MM.1S (cell line): ENCODE results near the gene TNIP3.
A peak's percentile ranks its signal among the peaks of the same experiment; 100 is the strongest.

ENCODE experiments used
- DNase-seq: peaks from one replicate; pipeline ENCODE4 v3.0.0-alpha.2; 2015
- H2AFZ ChIP-seq: fragments of 300-600 bp; sonication (generic); 2 replicates; pipeline ENCODE4 v1.6.0; 2016; ENCODE audit warnings: antibody characterized with exemption, low read length
- H3F3A ChIP-seq: fragments of 300-600 bp; sonication (generic); 2 replicates; pipeline ENCODE4 v1.6.1; 2016; ENCODE audit warnings: mild to moderate bottlenecking, antibody characterized with exemption, low read length, moderate library complexity, mixed read lengths; ENCODE audit not compliant: insufficient read depth
- H3K27ac ChIP-seq: fragments of 300-600 bp; sonication (generic); 2 replicates; pipeline ENCODE4 v1.5.1; 2016; ENCODE audit warnings: mild to moderate bottlenecking, low read length
- H3K27me3 ChIP-seq: fragments of 300-600 bp; sonication (generic); replicated peaks from 2 replicates; pipeline ENCODE4 v1.6.0; 2016; ENCODE audit warnings: low read length; ENCODE audit not compliant: insufficient read depth
- H3K36me3 ChIP-seq: fragments of 300-600 bp; sonication (generic); replicated peaks from 2 replicates; pipeline ENCODE4 v1.6.1; 2016; ENCODE audit warnings: mild to moderate bottlenecking, low read length, mixed read lengths; ENCODE audit not compliant: insufficient read depth
- H3K4me1 ChIP-seq: fragments of 300-600 bp; sonication (generic); 2 replicates; pipeline ENCODE4 v1.6.1; 2016; ENCODE audit warnings: low read length, mixed read lengths
- H3K4me2 ChIP-seq: fragments of 300-600 bp; sonication (generic); 2 replicates; pipeline ENCODE4 v1.6.0; 2016; ENCODE audit warnings: low read depth, low read length
- H3K4me3 ChIP-seq: fragments of 300-600 bp; sonication (generic); 2 replicates; pipeline ENCODE4 v1.5.1; 2016; ENCODE audit warnings: low read length, mixed read lengths
- H3K79me2 ChIP-seq: fragments of 300-600 bp; sonication (generic); 2 replicates; pipeline ENCODE4 v1.6.1; 2016; ENCODE audit warnings: mixed run types, low read length, mixed read lengths
- H3K9ac ChIP-seq: fragments of 300-600 bp; sonication (generic); 2 replicates; pipeline ENCODE4 v1.6.1; 2016; ENCODE audit warnings: low read length, mixed read lengths
- H3K9me2 ChIP-seq: fragments of 300-600 bp; sonication (generic); replicated peaks from 2 replicates; pipeline ENCODE4 v1.6.1; 2016; ENCODE audit warnings: mild to moderate bottlenecking, low read length, mixed read lengths; ENCODE audit not compliant: insufficient read depth
- H3K9me3 ChIP-seq: fragments of 300-600 bp; sonication (generic); replicated peaks from 2 replicates; pipeline ENCODE4 v1.6.1; 2016; ENCODE audit warnings: mild to moderate bottlenecking, low read length, mixed read lengths; ENCODE audit not compliant: insufficient read depth
- H4K20me1 ChIP-seq: fragments of 300-600 bp; sonication (generic); 2 replicates; pipeline ENCODE4 v1.6.1; 2016; ENCODE audit warnings: mild to moderate bottlenecking, low read length, moderate library complexity, mixed read lengths; ENCODE audit not compliant: insufficient read depth
- CTCF ChIP-seq: fragments of 300-600 bp; sonication (generic); IDR thresholded peaks from 2 replicates; pipeline ENCODE4 v1.5.1; 2016; ENCODE audit warnings: antibody characterized with exemption, low read length, mixed read lengths
- EZH2 ChIP-seq: fragments of 300-600 bp; sonication (generic); optimal IDR thresholded peaks from 2 replicates; pipeline ENCODE3; 2017; ENCODE audit warnings: low read depth, mild to moderate bottlenecking, antibody characterized with exemption, low read length, mixed read lengths
- EZH2phosphoT487 ChIP-seq: fragments of 300-600 bp; sonication (generic); IDR thresholded peaks from 2 replicates; pipeline ENCODE4 v1.6.1; 2018; ENCODE audit warnings: antibody characterized with exemption, low read length

Gene TNIP3

GRCh38 chr4:121108557-121108956 is 55.6 kb downstream of the TNIP3 start:
- TF ChIP-seq CTCF (no peak), EZH2phosphoT487 (no peak), EZH2 (no peak)
- Histone ChIP-seq H3K9ac (no peak overlapping the region), H3K4me3 (no peak overlapping the region), H2AFZ (no peak overlapping the region), H3K79me2 (no peaks in the 10 kb centered on the region), H3K4me1 (peaks cover 12% of the 10 kb centered on the region), H4K20me1 (no peaks in the 10 kb centered on the region), H3K4me2 (no peak overlapping the region), H3K9me2 (no peaks in the 10 kb centered on the region), H3F3A (peaks cover 5% of the 10 kb centered on the region), H3K27me3 (no peaks in the 10 kb centered on the region), H3K9me3 (no peaks in the 10 kb centered on the region), H3K27ac (no peak overlapping the region), H3K36me3 (no peaks in the 10 kb centered on the region)
- DNase-seq, result no peak

- Histone ChIP-seq H3K9me2 (no peaks in the 10 kb centered on the region), H3K36me3 (no peaks in the 10 kb centered on the region), H3F3A (no peaks in the 10 kb centered on the region), H4K20me1 (no peaks in the 10 kb centered on the region), H3K4me1 (0 out of 2 replicates have a peak, but pooled peaks cover 2% of the 10 kb centered on the region), H3K9me3 (no peaks in the 10 kb centered on the region), H3K4me3 (no peak overlapping the region), H3K27me3 (no peaks in the 10 kb centered on the region), H3K9ac (no peak overlapping the region), H2AFZ (no peak overlapping the region), H3K4me2 (no peak overlapping the region), H3K27ac (no peak overlapping the region), H3K79me2 (no peaks in the 10 kb centered on the region)
- TF ChIP-seq EZH2, result no peak
- no peak for TF ChIP-seq CTCF
- no peak for TF ChIP-seq EZH2phosphoT487
- DNase-seq, result no peak
Observed at GRCh38 chr4:121107507-121107906, 56.6 kb downstream of the TNIP3 start.

DNA sequence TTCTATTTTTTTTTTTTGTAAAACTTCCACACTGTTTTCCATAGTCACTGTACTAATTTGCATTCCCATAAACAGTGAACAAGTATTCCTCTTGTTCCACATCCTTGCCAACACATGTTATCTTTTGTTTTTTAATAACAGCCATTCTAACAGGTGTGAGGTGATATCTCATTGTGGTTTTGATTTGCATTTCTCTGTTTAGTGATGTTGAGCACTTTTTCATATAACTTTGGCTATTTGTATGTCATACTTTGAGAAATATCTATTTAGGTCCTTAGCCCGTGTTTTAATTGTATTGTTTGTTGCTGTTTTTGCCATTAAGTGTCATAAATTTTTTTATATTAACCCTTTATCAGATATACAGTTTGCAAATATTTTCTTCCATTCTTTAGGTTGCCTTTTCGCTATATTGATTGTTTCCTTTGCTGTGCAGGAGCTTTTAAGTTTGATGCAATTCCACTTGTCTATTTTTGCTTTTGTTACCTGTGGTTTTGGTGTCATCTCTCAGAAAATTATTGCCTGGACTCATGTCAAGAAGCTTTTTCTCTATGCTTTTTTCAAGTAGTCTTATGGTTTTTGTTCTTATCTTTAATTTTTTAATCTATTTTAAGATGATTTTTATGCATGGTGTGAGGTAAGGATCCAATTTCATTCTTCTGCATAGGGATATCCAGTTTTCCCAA is 63.9 kb downstream of the TNIP3 start:
- Histone ChIP-seq H3K9ac (peak overlapping the region; percentile 57; the same call in 1 of the 2 replicates), H4K20me1 (no peaks in the 10 kb centered on the region), H3K79me2 (no peaks in the 10 kb centered on the region), H2AFZ (no peak overlapping the region), H3F3A (peaks cover 18% of the 10 kb centered on the region), H3K4me1 (peaks cover 40% of the 10 kb centered on the region), H3K27ac (peak overlapping the region; percentile 88), H3K36me3 (no peaks in the 10 kb centered on the region), H3K4me3 (no peak overlapping the region), H3K4me2 (peak overlapping the region; percentile 58), H3K9me3 (no peaks in the 10 kb centered on the region), H3K9me2 (no peaks in the 10 kb centered on the region), H3K27me3 (no peaks in the 10 kb centered on the region)
- TF ChIP-seq EZH2phosphoT487 (no peak), CTCF (no peak), EZH2 (no peak)
- peak; percentile 63 for DNase-seq
